ENCODE measurements around the gene MARCHF9. TPM values are rescaled to one million over a fixed set of nuclear protein-coding genes. Genes with fewer than 3 reads are reported as not detected.
"Not testable (repeated sequence)": the region's sequence is repeated elsewhere in the genome, so short reads cannot be mapped to it uniquely, and the experiment has no call there.

Gene MARCHF9
- total and polyA plus RNA-seq, 4 donors: 4.8 to 29.9 (median 14.0) TPM

- intact Hi-C loops (cut with DNase I): no loop called here
- no peaks in the 10 kb centered on the region for H3K4me1 ChIP-seq (ENCODE audit: control insufficient read depth in 1 of 2, insufficient read depth in 2 of 2, low read length in 2 of 2)
- no peak overlapping the region for H3K4me3 ChIP-seq (ENCODE audit: low read length in 2 of 2)
- 95 to 97% methylated on average over 5 of the region's 5 CpGs for WGBS, 2 donors
- H3K9me3 ChIP-seq (ENCODE audit: control insufficient read depth, low read length): no peaks in the 10 kb centered on the region
- H3K27ac ChIP-seq (ENCODE audit: low read depth in 1 of 2, low read length in 2 of 2): no peak overlapping the region
- ATAC-seq (ENCODE audit: low FRiP score): no peak
- DNase-seq: no peak
- H3K27me3 ChIP-seq (ENCODE audit: control insufficient read depth in 1 of 2, insufficient read depth in 2 of 2, low read length in 1 of 2): no peaks in the 10 kb centered on the region
- H3K36me3 ChIP-seq (ENCODE audit: control insufficient read depth in 1 of 2, insufficient read depth in 2 of 2, low read length in 1 of 2): peaks cover 3 to 18% of the 10 kb centered on the region in 2 donors
Observed at GRCh38 chr12:57717131-57717530, 37.8 kb upstream of the MARCHF9 start.

GRCh38 chr12:57717846-57718640 is 36.9 kb upstream of the MARCHF9 start:
- no peaks in the 10 kb centered on the region for H3K4me1 ChIP-seq (ENCODE audit: control insufficient read depth in 1 of 2, insufficient read depth in 2 of 2, low read length in 2 of 2)
- no peak overlapping the region for H3K27ac ChIP-seq (ENCODE audit: low read depth in 1 of 2, low read length in 2 of 2)
- ATAC-seq (ENCODE audit: low FRiP score) (no peak), DNase-seq (no peak)
- no peaks in the 10 kb centered on the region for H3K27me3 ChIP-seq (ENCODE audit: control insufficient read depth in 1 of 2, insufficient read depth in 2 of 2, low read length in 1 of 2)
- no peak overlapping the region for H3K4me3 ChIP-seq (ENCODE audit: low read length in 2 of 2)
- intact Hi-C loops (cut with DNase I): no loop called here
- H3K36me3 ChIP-seq (ENCODE audit: control insufficient read depth in 1 of 2, insufficient read depth in 2 of 2, low read length in 1 of 2): peaks cover 3 to 15% of the 10 kb centered on the region in 2 donors
- WGBS, 2 donors: 95 to 97% methylated on average over 22 of the region's 22 CpGs
- H3K9me3 ChIP-seq (ENCODE audit: control insufficient read depth, low read length): no peaks in the 10 kb centered on the region

- WGBS, 2 donors: 95% methylated on average over 15 of the region's 15 CpGs
- Histone ChIP-seq H3K4me1 (ENCODE audit: control insufficient read depth in 1 of 2, insufficient read depth in 2 of 2, low read length in 2 of 2) (no peaks in the 10 kb centered on the region), H3K9me3 (ENCODE audit: control insufficient read depth, low read length) (no peaks in the 10 kb centered on the region), H3K27ac (ENCODE audit: low read depth in 1 of 2, low read length in 2 of 2) (no peak overlapping the region), H3K4me3 (ENCODE audit: low read length in 2 of 2) (no peak overlapping the region), H3K27me3 (ENCODE audit: control insufficient read depth in 1 of 2, insufficient read depth in 2 of 2, low read length in 1 of 2) (no peaks in the 10 kb centered on the region), H3K36me3 (ENCODE audit: control insufficient read depth in 1 of 2, insufficient read depth in 2 of 2, low read length in 1 of 2) (peaks cover 3 to 15% of the 10 kb centered on the region in 2 donors)
- no peak for DNase-seq
- intact Hi-C loops (cut with DNase I): no loop called here
- no peak for ATAC-seq (ENCODE audit: low FRiP score)
Observed at GRCh38 chr12:57718641-57719528, 36.0 kb upstream of the MARCHF9 start.

- DNase-seq: no peak
- H3K4me1 ChIP-seq (ENCODE audit: control insufficient read depth in 1 of 2, insufficient read depth in 2 of 2, low read length in 2 of 2): no peaks in the 10 kb centered on the region
- no peaks in the 10 kb centered on the region for H3K27me3 ChIP-seq (ENCODE audit: control insufficient read depth in 1 of 2, insufficient read depth in 2 of 2, low read length in 1 of 2)
- H3K4me3 ChIP-seq (ENCODE audit: low read length in 2 of 2): no peak overlapping the region
- no peak overlapping the region for H3K27ac ChIP-seq (ENCODE audit: low read depth in 1 of 2, low read length in 2 of 2)
- WGBS, 2 donors: 92% methylated on average over 20 of the region's 20 CpGs
- H3K36me3 ChIP-seq (ENCODE audit: control insufficient read depth in 1 of 2, insufficient read depth in 2 of 2, low read length in 1 of 2): peaks cover 3 to 15% of the 10 kb centered on the region in 2 donors
- H3K9me3 ChIP-seq (ENCODE audit: control insufficient read depth, low read length): no peaks in the 10 kb centered on the region
- intact Hi-C loops (cut with DNase I): no loop called here
- ATAC-seq (ENCODE audit: low FRiP score): no peak
Observed at GRCh38 chr12:57719777-57720605, 34.9 kb upstream of the MARCHF9 start.

GRCh38 chr12:57720606-57721595 is 34.0 kb upstream of the MARCHF9 start:
- peaks cover 3 to 15% of the 10 kb centered on the region in 2 donors for H3K36me3 ChIP-seq (ENCODE audit: control insufficient read depth in 1 of 2, insufficient read depth in 2 of 2, low read length in 1 of 2)
- H3K4me3 ChIP-seq (ENCODE audit: low read length in 2 of 2): no peak overlapping the region
- intact Hi-C loops (cut with DNase I): no loop called here
- WGBS, 2 donors: 84 to 88% methylated on average over 11 of the region's 11 CpGs
- H3K27ac ChIP-seq (ENCODE audit: low read depth in 1 of 2, low read length in 2 of 2): no peak overlapping the region
- H3K4me1 ChIP-seq (ENCODE audit: control insufficient read depth in 1 of 2, insufficient read depth in 2 of 2, low read length in 2 of 2): no peaks in the 10 kb centered on the region
- ATAC-seq (ENCODE audit: low FRiP score) (no peak), DNase-seq (no peak)
- no peaks in the 10 kb centered on the region for H3K9me3 ChIP-seq (ENCODE audit: control insufficient read depth, low read length)
- no peaks in the 10 kb centered on the region for H3K27me3 ChIP-seq (ENCODE audit: control insufficient read depth in 1 of 2, insufficient read depth in 2 of 2, low read length in 1 of 2)

GRCh38 chr12:57721846-57722608 is 32.9 kb upstream of the MARCHF9 start:
- H3K36me3 ChIP-seq (ENCODE audit: control insufficient read depth in 1 of 2, insufficient read depth in 2 of 2, low read length in 1 of 2); DNase-seq; H3K27ac ChIP-seq (ENCODE audit: low read depth in 1 of 2, low read length in 2 of 2); H3K4me1 ChIP-seq (ENCODE audit: control insufficient read depth in 1 of 2, insufficient read depth in 2 of 2, low read length in 2 of 2); intact Hi-C loops (cut with DNase I); H3K4me3 ChIP-seq (ENCODE audit: low read length in 2 of 2); ATAC-seq (ENCODE audit: low FRiP score); H3K9me3 ChIP-seq (ENCODE audit: control insufficient read depth, low read length); H3K27me3 ChIP-seq (ENCODE audit: control insufficient read depth in 1 of 2, insufficient read depth in 2 of 2, low read length in 1 of 2): not testable (repeated sequence)
- 93 to 94% methylated on average over 16 of the region's 16 CpGs for WGBS, 2 donors

GRCh38 chr12:57722716-57723629 is 31.9 kb upstream of the MARCHF9 start:
- Histone ChIP-seq H3K4me1 (ENCODE audit: control insufficient read depth in 1 of 2, insufficient read depth in 2 of 2, low read length in 2 of 2) (no peaks in the 10 kb centered on the region), H3K27me3 (ENCODE audit: control insufficient read depth in 1 of 2, insufficient read depth in 2 of 2, low read length in 1 of 2) (no peaks in the 10 kb centered on the region), H3K36me3 (ENCODE audit: control insufficient read depth in 1 of 2, insufficient read depth in 2 of 2, low read length in 1 of 2) (peaks cover 0 to 6% of the 10 kb centered on the region in 2 donors), H3K9me3 (ENCODE audit: control insufficient read depth, low read length) (no peaks in the 10 kb centered on the region), H3K27ac (ENCODE audit: low read depth in 1 of 2, low read length in 2 of 2) (no peak overlapping the region), H3K4me3 (ENCODE audit: low read length in 2 of 2) (no peak overlapping the region)
- ATAC-seq (ENCODE audit: low FRiP score) (no peak), DNase-seq (no peak)
- 57 to 62% methylated on average over 10 to 11 of the region's 11 CpGs for WGBS, 2 donors
- intact Hi-C loops (cut with DNase I): no loop called here

Measured in aorta (tissue), 5 donors.